Endodermal cell (in vitro differentiated cells): ENCODE measurements around the gene CASP3. TPM values are rescaled to one million over a fixed set of nuclear protein-coding genes. Genes with fewer than 3 reads are reported as not detected.

Experiments
- DNase-seq: peaks from one replicate; pipeline ENCODE4 v3.0.0-alpha.2; 2017
- H3K27ac ChIP-seq: 2 replicates; pipeline ENCODE4 v1.5.1; 2013; ENCODE audit warnings: mild to moderate bottlenecking, low read depth, low read length, moderate library complexity
- H3K27me3 ChIP-seq: 2 replicates; pipeline ENCODE4 v1.6.1; 2013; ENCODE audit warnings: mild to moderate bottlenecking, low read length, moderate library complexity; ENCODE audit not compliant: insufficient read depth, control insufficient read depth, poor library complexity, severe bottlenecking
- H3K36me3 ChIP-seq: 2 replicates; pipeline ENCODE4 v1.7.0; 2013; ENCODE audit warnings: mild to moderate bottlenecking, low read length, moderate library complexity; ENCODE audit not compliant: control insufficient read depth, insufficient read depth
- H3K4me1 ChIP-seq: one replicate; pipeline ENCODE4 v1.7.0; 2013; ENCODE audit warnings: low read length; ENCODE audit not compliant: control insufficient read depth, insufficient read depth
- H3K4me3 ChIP-seq: 2 replicates; pipeline ENCODE4 v1.5.1; 2013; ENCODE audit warnings: mild to moderate bottlenecking, low read length, moderate library complexity
- H3K9ac ChIP-seq: 2 replicates; pipeline ENCODE4 v1.6.1; 2013; ENCODE audit warnings: mild to moderate bottlenecking, low read length, moderate library complexity; ENCODE audit not compliant: poor library complexity, severe bottlenecking; ENCODE audit errors: extremely low read depth
- H3K9me3 ChIP-seq: 2 replicates; pipeline ENCODE4 v1.6.1; 2013; ENCODE audit warnings: mild to moderate bottlenecking, low read length, moderate library complexity; ENCODE audit not compliant: control insufficient read depth
- H3K27ac Mint-ChIP-seq: 2 replicates; pipeline ENCODE4 v1.8.0; 2020; ENCODE audit warnings: mixed read lengths
- H3K27me3 Mint-ChIP-seq: 2 replicates; pipeline ENCODE4 v1.8.0; 2021; ENCODE audit warnings: mild to moderate bottlenecking, mixed read lengths; ENCODE audit not compliant: insufficient read depth
- H3K36me3 Mint-ChIP-seq: 2 replicates; pipeline ENCODE4 v1.8.0; 2020; ENCODE audit warnings: low read depth, mixed read lengths
- H3K4me1 Mint-ChIP-seq: 2 replicates; pipeline ENCODE4 v1.8.0; 2020; ENCODE audit warnings: mixed read lengths
- H3K4me3 Mint-ChIP-seq: 2 replicates; pipeline ENCODE4 v1.8.0; 2020; ENCODE audit warnings: mild to moderate bottlenecking, moderate library complexity, mixed read lengths
- H3K9me3 Mint-ChIP-seq: 2 replicates; pipeline ENCODE4 v1.8.0; 2020; ENCODE audit warnings: mild to moderate bottlenecking, mixed read lengths
- CTCF ChIP-seq: fragments of 200-600 bp; sonication (generic); conservative IDR thresholded peaks from 2 replicates; pipeline ENCODE4 v1.5.0; 2021; ENCODE audit warnings: antibody characterized with exemption, mild to moderate bottlenecking
- WGBS, 2 experiments: methylation state at CpG; one replicate each; pipeline versions ENCODE4 v1.1.5 to v1.1.7; 2013; ENCODE audit warnings: missing lambda C conversion rate in 2 of 2, mixed read lengths in 1 of 2; ENCODE audit not compliant: insufficient coverage in 1 of 2, insufficient read length in 1 of 2; 5-methylcytosine and 5-hydroxymethylcytosine counted together
- total RNA-seq, 2 donors: library from RNA; stranded (reverse); fragmentation: NEBNext Ultra II Directional in 1 of 2; extraction: Animal tissue kit (Norgen Biotek cat#: 25700) in 1 of 2; gene quantifications; 2 replicates in 1 of 2; 3 replicates in 1 of 2; pipeline ENCODE4 v1.2.1, GENCODE V29; 2021

CASP3 gene
- total RNA-seq, 2 donors from 2014 or later, result 49.8 to 62.9 TPM

GRCh38 chr4:184675821-184676492, 26.7 kb upstream of the CASP3 start:
- Histone ChIP-seq H3K4me3 (no peak overlapping the region), H3K9me3 (peaks cover 7% of the 10 kb centered on the region), H3K9ac (no peak overlapping the region), H3K4me1 (no peaks in the 10 kb centered on the region), H3K27me3 (no peaks in the 10 kb centered on the region), H3K27ac (no peak overlapping the region), H3K36me3 (peaks cover 11% of the 10 kb centered on the region)
- WGBS, 2 experiments, result 73 to 86% methylated on average over 2 to 3 of the region's 3 CpGs
- Mint-ChIP-seq H3K9me3 (peaks cover 8% of the 10 kb centered on the region), H3K4me3 (no peak overlapping the region), H3K27me3 (no peaks in the 10 kb centered on the region), H3K36me3 (peaks cover 41% of the 10 kb centered on the region), H3K27ac (no peak overlapping the region), H3K4me1 (no peaks in the 10 kb centered on the region)
- DNase-seq, result no peak
- TF ChIP-seq CTCF, result no peak

GRCh38 chr4:184675018-184675417, 25.8 kb upstream of the CASP3 start:
- no peak for TF ChIP-seq CTCF
- no peak for DNase-seq
- no peak overlapping the region for H3K27ac Mint-ChIP-seq
- Histone ChIP-seq H3K4me3 (no peak overlapping the region), H3K36me3 (peaks cover 11% of the 10 kb centered on the region), H3K4me1 (no peaks in the 10 kb centered on the region), H3K9me3 (peaks cover 7% of the 10 kb centered on the region), H3K27me3 (no peaks in the 10 kb centered on the region), H3K27ac (no peak overlapping the region), H3K9ac (no peak overlapping the region)
- no peaks in the 10 kb centered on the region for H3K27me3 Mint-ChIP-seq
- H3K36me3 Mint-ChIP-seq, result peaks cover 37% of the 10 kb centered on the region
- no peaks in the 10 kb centered on the region for H3K4me1 Mint-ChIP-seq
- WGBS, 2 experiments, result 94 to 96% methylated on average over 3 to 5 of the region's 5 CpGs
- H3K4me3 Mint-ChIP-seq, result no peak overlapping the region
- peaks cover 5% of the 10 kb centered on the region for H3K9me3 Mint-ChIP-seq

DNA sequence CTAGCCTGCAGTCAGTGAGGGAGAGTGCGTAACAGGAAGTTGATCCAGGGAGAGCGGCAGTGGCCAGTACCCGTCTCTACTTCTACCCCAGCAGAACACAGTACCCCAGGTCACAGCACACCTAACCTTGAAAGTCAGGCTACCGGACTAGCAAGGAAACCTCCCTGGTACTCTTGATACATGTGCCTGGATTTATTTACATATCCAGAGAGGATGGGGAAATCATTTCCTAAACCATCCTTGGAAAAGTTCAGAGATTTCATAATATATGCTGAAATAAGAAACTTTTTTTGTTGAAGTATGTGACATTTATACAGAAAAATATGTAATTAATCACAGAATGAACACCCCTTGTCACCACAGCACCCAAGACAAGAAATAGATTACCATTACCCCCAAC, 24.8 kb upstream of the CASP3 start:
- Histone ChIP-seq H3K27me3 (no peaks in the 10 kb centered on the region), H3K36me3 (peaks cover 11% of the 10 kb centered on the region), H3K9ac (no peak overlapping the region), H3K4me1 (no peaks in the 10 kb centered on the region), H3K9me3 (no peaks in the 10 kb centered on the region), H3K27ac (no peak overlapping the region), H3K4me3 (no peak overlapping the region)
- no peaks in the 10 kb centered on the region for H3K27me3 Mint-ChIP-seq
- H3K4me3 Mint-ChIP-seq, result no peak overlapping the region
- TF ChIP-seq CTCF, result no peak
- H3K27ac Mint-ChIP-seq, result no peak overlapping the region
- no peaks in the 10 kb centered on the region for H3K9me3 Mint-ChIP-seq
- 100% methylated on average over 2 to 4 of the region's 4 CpGs for WGBS, 2 experiments
- H3K4me1 Mint-ChIP-seq, result peaks cover 4% of the 10 kb centered on the region
- DNase-seq, result no peak
- peaks cover 28% of the 10 kb centered on the region for H3K36me3 Mint-ChIP-seq
